HG03520 (cell line): Measurements from ENCODE around the gene DNAH2.
A peak's percentile ranks its signal among the peaks of the same experiment; 100 is the strongest.

Source experiments
- ATAC-seq: cut with Tn5 transposase; IDR thresholded peaks from one replicate; pipeline ENCODE4 v1.9.1; 2021; ENCODE audit warnings: mild to moderate bottlenecking, moderate library complexity; ENCODE audit not compliant: unreplicated experiment

Gene DNAH2

GRCh38 chr17:7817643-7817964, 100.1 kb downstream of the DNAH2 start:
- no peak for ATAC-seq

DNA sequence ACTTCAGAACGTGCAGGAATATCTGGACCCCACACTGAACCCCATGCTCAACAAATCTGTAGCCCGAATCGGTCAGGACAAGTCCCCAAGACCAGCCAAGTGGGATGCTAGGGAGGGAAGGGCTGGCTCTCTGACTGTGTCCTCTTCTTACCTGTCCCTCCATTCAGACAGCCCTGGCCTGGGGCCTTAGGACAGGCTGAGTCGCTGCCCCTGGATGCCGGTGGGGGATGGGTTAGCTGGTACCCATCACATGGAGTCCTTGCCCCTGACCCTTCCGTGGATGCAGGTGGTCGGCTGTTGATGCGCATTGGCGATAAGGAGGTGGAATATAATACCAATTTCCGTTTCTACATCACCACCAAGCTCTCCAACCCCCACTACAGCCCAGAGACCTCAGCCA, 100.5 kb downstream of the DNAH2 start:
- no peak for ATAC-seq

- ATAC-seq, result no peak
These were observed 101.5 kb downstream of the DNAH2 start for GRCh38 chr17:7818746-7819645.

DNA sequence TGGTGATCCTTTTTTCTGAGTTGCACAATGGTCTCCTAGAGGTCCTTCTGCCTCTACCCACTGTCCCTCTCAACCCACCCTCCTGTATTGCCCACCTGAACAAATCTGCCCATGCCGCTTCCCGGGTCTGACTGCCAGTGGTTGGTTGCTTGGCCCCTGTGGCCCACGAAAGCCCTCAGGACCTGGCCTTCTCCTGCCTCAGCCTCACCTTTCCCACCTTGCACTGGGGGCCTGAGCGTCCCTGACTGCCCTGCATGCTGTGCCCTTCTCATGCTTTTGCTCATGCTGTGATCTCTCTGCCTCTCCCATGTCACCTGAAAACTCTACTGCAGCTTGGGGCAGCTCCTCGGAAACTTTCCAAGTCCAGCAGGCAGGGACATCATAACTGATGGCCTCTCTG, 102.7 kb downstream of the DNAH2 start:
- no peak for ATAC-seq

DNA sequence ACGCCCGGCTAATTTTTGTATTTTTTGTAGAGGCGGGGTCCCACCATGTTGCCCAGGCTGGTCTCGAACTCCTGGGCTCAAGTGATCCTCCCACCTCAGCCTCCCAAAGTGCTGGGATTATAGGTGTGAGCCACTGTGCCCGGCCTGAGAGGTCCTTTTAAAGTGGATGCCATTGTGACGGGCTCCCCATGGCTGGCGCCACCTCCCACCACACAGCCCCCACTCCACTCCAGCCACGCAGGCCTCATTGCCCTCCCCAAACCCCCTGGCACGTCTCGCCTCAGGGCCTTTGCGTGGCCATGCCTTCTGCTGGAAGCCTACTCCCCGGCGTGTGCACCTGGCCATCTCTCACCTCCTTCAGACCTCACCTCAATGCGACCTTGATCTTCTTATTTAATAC, 104.6 kb downstream of the DNAH2 start:
- no peak for ATAC-seq

DNA sequence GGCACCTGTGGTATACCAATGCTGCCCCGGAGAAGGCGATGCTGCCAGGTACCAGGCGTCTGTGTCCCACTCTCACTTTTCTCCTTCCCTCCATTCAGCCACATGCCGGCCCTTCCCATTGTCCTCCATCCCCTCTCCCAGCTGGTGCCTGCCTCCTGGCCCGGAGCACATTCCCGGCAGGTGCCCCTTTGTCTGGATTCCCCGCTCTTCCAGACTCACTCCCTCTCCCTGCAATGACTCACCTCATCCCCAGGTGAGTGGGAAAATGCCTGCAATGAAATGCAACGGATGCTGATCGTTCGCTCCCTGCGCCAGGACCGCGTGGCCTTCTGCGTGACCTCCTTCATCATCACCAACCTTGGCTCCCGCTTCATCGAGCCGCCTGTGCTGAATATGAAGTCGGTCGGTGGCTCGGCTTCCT, 106.0 kb downstream of the DNAH2 start:
- ATAC-seq, result no peak

DNA sequence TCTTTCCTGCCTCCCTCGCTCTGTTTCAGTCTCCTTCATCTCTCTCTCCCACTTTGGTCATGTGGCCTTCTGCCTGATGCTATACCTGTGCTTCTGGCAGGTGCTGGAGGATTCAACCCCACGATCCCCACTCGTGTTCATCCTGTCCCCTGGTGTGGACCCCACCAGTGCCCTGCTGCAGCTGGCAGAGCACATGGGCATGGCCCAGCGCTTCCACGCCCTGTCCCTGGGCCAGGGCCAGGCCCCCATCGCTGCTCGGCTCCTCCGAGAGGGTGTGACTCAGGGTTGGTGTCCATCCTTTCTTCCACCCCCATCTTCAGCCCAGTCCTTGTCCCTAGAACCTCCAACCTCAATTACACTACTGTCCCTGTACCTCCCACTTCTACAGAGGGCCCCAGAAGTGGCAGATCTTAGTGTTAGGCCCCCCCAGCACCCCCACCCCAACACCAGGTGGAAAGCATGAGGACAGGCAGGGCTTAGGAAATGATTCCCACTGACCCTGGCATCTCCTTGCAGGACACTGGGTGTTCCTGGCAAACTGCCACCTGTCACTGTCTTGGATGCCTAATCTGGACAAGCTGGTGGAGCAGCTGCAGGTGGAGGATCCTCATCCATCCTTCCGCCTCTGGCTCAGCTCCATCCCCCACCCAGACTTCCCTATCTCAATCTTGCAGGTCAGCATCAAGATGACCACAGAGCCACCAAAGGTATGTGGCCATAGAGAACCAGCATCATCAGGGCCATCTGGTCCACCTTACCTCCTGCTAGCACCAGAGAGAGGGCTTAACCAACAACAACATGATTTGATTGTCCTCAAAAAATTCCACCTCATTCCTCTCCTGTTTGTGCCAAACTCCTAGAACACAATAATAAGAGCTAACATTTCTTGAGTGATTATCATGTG, 106.7 kb downstream of the DNAH2 start:
- no peak for ATAC-seq

DNA sequence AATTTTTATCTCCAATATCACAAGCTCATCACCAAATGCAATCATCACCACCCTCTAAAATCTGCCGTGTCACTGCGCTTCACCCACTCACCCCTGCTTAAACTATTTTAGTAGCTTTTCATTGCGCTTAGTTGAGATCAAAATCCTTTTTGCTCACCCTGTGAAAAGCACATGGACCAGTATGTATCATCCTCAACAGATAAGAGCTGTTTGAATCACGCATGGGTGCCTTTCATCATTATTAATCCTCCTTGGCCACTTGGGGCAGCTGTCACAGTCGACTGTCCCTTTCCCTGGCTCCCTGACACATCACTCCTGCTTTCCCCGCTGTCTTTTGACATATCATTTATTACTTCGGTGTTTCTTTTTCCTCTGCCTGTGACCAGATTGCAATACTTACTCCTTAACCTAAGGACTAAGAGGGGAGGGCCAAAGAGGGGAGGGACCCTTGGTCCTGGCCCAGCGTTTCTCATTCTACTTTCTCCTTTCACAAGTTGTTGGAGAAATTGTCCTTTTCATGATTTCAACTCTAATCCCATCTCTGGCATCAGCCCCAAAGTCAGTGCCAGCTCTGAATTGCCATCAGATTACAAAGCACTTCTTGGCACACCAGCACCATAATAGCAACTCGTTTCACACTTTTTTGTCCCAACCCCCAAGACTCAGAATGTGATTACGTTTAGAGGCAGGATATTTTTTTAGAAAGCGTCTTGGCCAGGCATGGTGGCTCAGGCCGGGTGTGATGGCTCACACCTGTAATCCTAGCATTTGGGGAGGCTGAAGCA, 107.9 kb downstream of the DNAH2 start:
- no peak for ATAC-seq

DNA sequence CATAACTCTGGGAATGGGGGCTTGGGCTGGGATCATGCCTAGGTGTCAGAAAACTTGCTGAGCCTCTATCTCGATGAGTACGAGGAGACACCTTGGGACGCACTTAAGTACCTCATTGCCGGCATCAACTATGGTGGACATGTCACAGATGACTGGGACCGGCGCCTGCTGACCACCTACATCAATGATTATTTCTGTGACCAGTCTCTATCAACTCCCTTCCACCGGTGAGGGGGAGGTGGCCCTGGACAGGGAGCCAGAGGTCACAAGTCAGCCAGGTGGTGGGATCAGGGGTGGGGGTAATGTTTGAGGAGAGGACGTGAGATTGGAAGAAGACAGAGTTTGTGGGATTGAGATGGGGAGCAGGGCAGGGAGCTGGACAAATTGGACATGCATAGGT, 113.1 kb downstream of the DNAH2 start:
- no peak for ATAC-seq

- ATAC-seq, result no peak
These were observed 113.7 kb downstream of the DNAH2 start for GRCh38 chr17:7831233-7831632.

DNA sequence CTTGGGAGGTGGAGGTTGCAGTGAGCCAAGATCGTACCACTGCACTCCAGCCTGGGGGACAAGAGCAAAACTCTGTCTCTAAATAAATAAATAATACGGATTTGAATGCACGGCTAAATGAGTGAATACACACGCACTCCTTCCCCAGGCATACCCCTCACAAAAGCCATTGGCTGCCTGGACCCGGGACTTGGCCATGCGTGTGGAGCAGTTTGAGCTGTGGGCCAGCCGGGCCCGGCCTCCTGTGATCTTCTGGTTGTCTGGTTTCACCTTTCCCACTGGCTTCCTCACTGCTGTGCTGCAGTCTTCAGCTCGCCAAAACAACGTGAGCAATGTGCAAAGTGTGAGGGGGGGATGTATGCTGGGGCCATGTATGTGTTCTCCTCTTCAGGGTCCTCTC, 114.9 kb downstream of the DNAH2 start:
- ATAC-seq, result no peak

DNA sequence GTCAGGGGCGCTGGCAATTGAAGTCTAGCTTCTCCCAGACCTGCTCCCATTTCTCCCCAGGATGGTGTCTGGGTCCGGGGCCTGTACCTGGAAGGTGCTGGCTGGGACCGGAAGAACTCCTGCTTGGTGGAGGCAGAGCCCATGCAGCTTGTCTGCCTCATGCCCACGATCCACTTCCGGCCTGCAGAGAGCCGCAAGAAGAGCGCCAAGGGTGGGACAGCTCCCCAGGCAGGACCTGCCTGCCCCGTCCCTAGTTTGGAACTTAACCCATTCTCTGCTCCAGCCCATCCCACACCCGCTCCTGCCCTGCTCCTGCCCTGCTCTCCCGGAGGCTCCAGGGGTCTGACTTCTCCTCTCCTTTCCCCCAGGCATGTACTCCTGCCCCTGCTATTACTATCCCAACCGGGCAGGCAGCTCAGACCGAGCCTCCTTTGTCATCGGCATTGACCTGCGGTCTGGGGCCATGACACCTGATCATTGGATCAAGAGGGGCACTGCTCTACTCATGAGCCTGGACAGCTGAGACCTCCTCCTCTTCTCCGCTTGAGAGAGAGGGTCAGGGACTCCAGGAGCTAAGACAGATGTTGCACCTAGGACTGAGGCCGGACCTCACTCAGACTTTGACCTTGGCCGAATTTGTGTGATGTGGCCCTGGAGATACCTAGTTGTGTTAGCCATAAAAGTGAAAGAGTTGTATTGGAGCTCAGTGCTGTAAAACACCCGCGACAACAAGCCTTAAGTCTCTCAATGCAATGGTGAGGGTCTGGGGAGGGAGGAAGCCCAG, 115.7 kb downstream of the DNAH2 start:
- ATAC-seq, result no peak

DNA sequence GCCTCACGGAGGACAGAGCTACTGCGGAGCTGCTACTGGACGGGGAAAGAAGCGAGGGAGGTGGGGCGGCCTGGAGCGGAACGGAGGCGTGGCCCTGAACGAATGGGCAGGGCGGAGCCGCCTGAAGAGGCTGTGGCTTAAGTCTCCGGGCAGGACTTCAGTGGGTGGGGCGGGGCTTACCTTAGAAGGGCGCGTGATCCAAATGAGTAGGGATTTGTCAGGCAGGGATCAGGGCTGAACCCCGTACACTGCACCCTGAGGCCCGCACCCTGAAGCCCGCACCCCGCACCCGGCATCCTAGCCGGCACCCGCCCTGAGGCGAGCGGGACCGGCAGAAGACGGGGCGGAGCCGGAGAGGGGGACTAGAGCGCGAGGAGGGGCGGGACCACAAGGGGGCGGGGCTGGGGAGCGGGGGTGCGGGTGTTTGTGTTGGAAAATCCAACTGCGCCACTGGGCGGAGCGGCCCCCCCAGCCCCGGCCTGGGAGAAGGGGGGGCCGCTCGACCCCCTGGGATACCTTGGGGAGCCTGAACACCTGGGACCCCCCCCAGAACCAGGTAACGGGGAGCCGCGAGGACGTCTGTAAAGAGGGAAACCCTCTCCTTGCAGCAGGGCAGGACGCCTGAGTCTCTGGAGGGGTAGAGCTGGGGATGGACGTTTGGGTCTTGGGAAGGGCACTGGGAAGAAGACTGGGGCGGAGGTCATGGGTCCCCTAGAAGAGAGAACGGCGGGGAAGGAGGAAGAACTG, 116.4 kb downstream of the DNAH2 start, which contains the start of gene KDM6B:
Gene KDM6B, plus strand, starts transcription at position 423 of the 747 bp plus-strand sequence. CDS start 11,338 bp downstream, outside the sequence.
- no peak for ATAC-seq

DNA sequence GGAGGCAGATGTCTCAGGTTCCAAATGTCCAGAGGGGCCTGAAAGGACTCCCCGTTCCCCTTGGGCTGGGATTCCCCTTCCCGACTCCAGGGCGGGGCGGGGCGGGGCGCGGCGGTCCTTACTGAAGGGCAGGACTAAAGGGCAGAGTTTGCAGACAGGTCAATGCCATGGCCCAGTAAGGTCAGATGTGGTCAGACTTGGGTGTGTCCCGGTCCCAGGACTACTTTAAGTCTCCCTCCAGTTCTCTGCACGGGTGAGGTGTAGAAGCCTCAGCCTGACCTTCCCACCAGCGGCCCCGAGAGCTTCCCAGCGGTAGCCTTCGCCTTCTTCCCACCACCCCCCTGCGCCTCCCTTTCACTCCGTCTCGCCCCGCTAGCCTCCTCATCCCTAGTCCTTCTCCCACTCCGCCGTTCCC, 117.0 kb downstream of the DNAH2 start:
- no peak for ATAC-seq

GRCh38 chr17:7834957-7835813, 117.6 kb downstream of the DNAH2 start:
- peak; percentile 47 for ATAC-seq

DNA sequence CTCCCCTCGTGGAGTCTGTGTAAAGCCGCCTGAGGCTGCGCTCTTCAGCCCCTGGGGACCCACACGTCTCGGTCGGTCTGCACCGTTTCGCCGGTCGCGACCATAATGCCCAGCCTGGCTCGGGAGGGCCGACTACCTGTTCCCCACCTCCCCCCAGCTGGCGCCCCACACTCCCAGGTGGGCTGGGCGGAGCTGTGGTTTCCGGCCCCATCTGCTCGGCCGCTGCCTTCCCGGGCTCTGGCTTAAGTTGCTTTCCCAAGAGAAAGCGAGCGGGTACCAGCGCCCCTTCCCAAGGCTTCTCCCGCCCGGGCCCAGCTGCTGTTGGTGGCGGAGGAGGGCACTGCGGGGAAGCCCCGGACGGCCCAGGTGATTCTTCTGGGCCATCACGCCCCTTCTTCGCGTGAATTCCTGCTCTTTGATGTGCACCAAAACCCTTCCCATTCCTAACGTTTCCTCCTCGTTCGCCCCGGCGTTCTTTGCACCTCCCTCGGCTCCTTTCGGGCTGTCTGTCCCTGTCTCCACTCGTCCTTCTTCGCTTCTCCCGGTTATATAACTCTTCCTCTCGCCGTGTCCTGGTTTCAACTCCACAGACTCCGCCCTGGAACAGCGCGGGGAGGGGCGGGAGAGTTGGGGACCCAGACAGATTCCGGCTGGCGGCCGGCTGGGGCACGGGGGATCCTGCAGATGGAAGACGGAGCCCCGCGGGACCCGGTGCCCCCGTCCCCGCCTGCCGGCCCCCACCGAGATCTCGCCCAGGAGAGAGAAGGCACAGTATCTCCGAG, 118.5 kb downstream of the DNAH2 start:
- ATAC-seq, result peak; percentile 30

- ATAC-seq, result no peak
These were observed 119.3 kb downstream of the DNAH2 start for GRCh38 chr17:7836596-7837407.
